ENCODE results near the gene TIMD4.
"Not testable (repeated sequence)": the region's sequence is repeated elsewhere in the genome, so short reads cannot be mapped to it uniquely, and the experiment has no call there.

TIMD4 gene

GRCh38 chr5:156963125-156963524 lies at the start of gene TIMD4:
Gene TIMD4 (minus strand): TSS chr5:156963226. CDS start chr5:156963198, 28 bp downstream.
- no peak for DNase-seq

- no peak for DNase-seq
Measured at GRCh38 chr5:157006262-157006661, 43.2 kb upstream of the TIMD4 start.

- no peak for DNase-seq
Measured at GRCh38 chr5:157004893-157005551, 42.0 kb upstream of the TIMD4 start.

GRCh38 chr5:156991714-156992113 lies 28.7 kb upstream of the TIMD4 start:
- DNase-seq = no peak

GRCh38 chr5:156984064-156984463 lies 21.0 kb upstream of the TIMD4 start:
- no peak for DNase-seq

- DNase-seq = no peak
Measured at GRCh38 chr5:156981481-156981880, 18.5 kb upstream of the TIMD4 start.

- no peak for DNase-seq
Measured at GRCh38 chr5:156974328-156974727, 11.3 kb upstream of the TIMD4 start.

- DNase-seq = no peak
Measured at GRCh38 chr5:156971848-156972525, 9.0 kb upstream of the TIMD4 start.

GRCh38 chr5:156971415-156971814 lies 8.4 kb upstream of the TIMD4 start:
- DNase-seq = no peak

- DNase-seq = not testable (repeated sequence)
Measured at GRCh38 chr5:156967386-156967785, 4.4 kb upstream of the TIMD4 start.

- DNase-seq = no peak
Measured at GRCh38 chr5:156956321-156956720, 6.7 kb downstream of the TIMD4 start.

- no peak for DNase-seq
Measured at GRCh38 chr5:156951359-156951758, 11.7 kb downstream of the TIMD4 start.

- no peak for DNase-seq
Measured at GRCh38 chr5:156950716-156951115, 12.3 kb downstream of the TIMD4 start.

- no peak for DNase-seq
Measured at GRCh38 chr5:156949424-156949823, 13.6 kb downstream of the TIMD4 start.

GRCh38 chr5:156947925-156948324 lies 15.1 kb downstream of the TIMD4 start:
- DNase-seq = no peak

- no peak for DNase-seq
Measured at GRCh38 chr5:156942064-156942463, 21.0 kb downstream of the TIMD4 start.

GRCh38 chr5:156940462-156940861 lies 22.6 kb downstream of the TIMD4 start:
- DNase-seq = not testable (repeated sequence)

GRCh38 chr5:156936972-156937371 lies 26.1 kb downstream of the TIMD4 start:
- no peak for DNase-seq

GRCh38 chr5:156934450-156935211 lies 28.4 kb downstream of the TIMD4 start:
- DNase-seq = no peak

- DNase-seq = no peak
Measured at GRCh38 chr5:156929366-156929948, 33.6 kb downstream of the TIMD4 start.

- DNase-seq = no peak
Measured at GRCh38 chr5:156927545-156927944, 35.5 kb downstream of the TIMD4 start.

GRCh38 chr5:156925767-156926166 lies 37.3 kb downstream of the TIMD4 start:
- not testable (repeated sequence) for DNase-seq

GRCh38 chr5:156922207-156922792 lies 40.7 kb downstream of the TIMD4 start:
- DNase-seq = no peak

Data from NCI-H510A (cell line).